ENCODE data around the gene CDK14. TPM values are rescaled to one million over a fixed set of nuclear protein-coding genes. Genes with fewer than 3 reads are reported as not detected.

CDK14 gene
- 10 to 100 TPM; 29.3 to 37.8 (median 33.0) TPM for total RNA-seq

DNA sequence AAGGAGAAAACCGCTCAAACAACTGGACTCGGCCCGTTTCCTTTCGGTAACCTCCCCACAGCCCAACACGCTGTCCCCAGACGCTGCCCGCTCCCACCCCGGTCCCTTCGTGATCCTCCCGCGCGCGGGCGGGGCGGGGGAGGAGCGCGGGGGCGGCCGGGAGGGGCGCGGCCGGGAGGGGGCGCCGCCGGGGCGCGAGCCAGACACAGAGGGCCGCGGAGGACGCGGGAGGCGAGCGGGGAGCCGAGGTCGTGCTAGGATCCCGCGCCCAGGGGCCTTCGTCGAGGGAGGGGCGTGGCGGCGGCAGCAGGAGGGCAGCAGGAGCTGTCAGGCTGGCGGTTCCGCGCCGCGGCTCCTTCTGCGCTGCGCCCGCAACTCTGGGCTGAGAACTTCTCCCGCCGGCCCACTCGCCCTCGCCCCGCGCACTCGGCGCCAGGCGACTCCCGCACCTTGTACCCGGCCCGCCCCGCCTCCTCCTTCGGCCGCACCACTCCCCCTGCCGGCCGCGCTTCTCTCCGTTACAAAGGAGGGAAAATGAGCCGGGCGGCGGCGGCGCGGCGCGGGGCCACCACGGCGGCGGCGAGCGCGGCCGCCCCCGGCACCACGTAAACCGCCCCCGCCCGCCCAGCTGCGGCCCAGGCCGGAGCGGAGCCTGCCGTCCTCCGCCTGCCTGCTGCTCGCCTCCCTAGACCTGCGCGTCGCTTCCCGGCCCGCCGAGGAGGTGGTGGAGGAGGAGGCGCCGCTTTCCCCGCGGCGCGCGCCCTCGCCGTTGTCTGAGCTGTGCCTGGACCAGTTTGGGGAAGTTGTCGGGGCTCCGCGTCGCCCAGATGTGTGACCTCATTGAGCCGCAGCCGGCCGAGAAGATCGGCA, at the start of gene CDK14:
CDK14 (plus strand) TSS at position 521 of the 870 bp plus-strand sequence; CDS start at position 828, 307 bp downstream.
- peak within 1 kb of the TSS; percentile 33 to 70 (median 68) for H3K4me3 ChIP-seq (replicated peaks in 1 of 3)
- H3K27me3 ChIP-seq: no peaks in the 10 kb centered on the region
- intact Hi-C loops (cut with DNase I): no loop called here
- peak; percentile 78 to 79 for DNase-seq
- no peaks in the 10 kb centered on the region for H3K9me3 ChIP-seq
- 0 to 7% methylated on average over 3 to 62 of the region's 118 CpGs for WGBS, 2 donors
- H3K27ac ChIP-seq: peak within 1 kb of the TSS; percentile 43 to 82 (median 82)
- peaks cover 3 to 5% of the 10 kb centered on the region in 2 donors for H3K4me1 ChIP-seq
- peak in 1 of 2 donors; percentile 51 for TF ChIP-seq POLR2A (IDR thresholded peaks at IDR 0.05)
- peak in 3 of 6 experiments; percentile 42 to 61 (median 55) for TF ChIP-seq CTCF (IDR thresholded peaks at IDR 0.05)
- H3K36me3 ChIP-seq: no peaks in the 10 kb centered on the region

DNA sequence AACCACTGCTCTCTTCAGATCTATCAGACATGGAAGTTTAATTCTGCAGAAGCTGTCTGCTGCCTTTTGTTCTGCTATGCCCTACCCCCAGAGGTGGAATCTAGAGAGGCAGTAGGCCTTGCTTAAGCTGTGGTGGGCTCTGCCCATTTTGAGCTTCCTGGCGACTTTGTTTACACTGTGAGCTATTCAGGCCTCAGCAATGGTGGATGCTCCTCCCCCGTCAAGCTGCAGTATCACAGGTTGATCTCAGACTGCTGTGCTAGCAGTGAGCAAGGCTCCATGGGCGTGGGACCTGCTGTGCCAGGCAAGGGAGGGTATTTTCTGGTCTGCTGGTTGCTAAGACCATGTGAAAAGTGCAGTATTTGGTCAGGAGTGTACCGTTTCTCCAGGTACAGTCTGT, 45.1 kb upstream of the CDK14 start:
- H3K27ac ChIP-seq: no peak overlapping the region
- no peaks in the 10 kb centered on the region for H3K9me3 ChIP-seq
- H3K27me3 ChIP-seq: no peaks in the 10 kb centered on the region
- peak; percentile 22 to 23 for DNase-seq
- TF ChIP-seq POLR2A (IDR thresholded peaks at IDR 0.05) (no peak), CTCF (IDR thresholded peaks at IDR 0.05) (no peak)
- H3K4me1 ChIP-seq: no peaks in the 10 kb centered on the region
- intact Hi-C loops (cut with DNase I): no loop called here
- no peaks in the 10 kb centered on the region for H3K36me3 ChIP-seq
- 28 to 58% methylated on average over 4 of the region's 4 CpGs for WGBS, 2 donors
- no peak overlapping the region for H3K4me3 ChIP-seq (replicated peaks in 1 of 3)

GRCh38 chr7:90552521-90552920, 43.6 kb upstream of the CDK14 start:
- H3K27ac ChIP-seq: no peak overlapping the region
- TF ChIP-seq CTCF (IDR thresholded peaks at IDR 0.05) (peak in 2 of 6 experiments; percentile 20 to 25), POLR2A (IDR thresholded peaks at IDR 0.05) (no peak)
- no peak overlapping the region for H3K4me3 ChIP-seq (replicated peaks in 1 of 3)
- no peak for DNase-seq
- WGBS, 2 donors: 85 to 87% methylated on average over 1 of the region's 1 CpG
- H3K36me3 ChIP-seq: no peaks in the 10 kb centered on the region
- no peaks in the 10 kb centered on the region for H3K4me1 ChIP-seq
- H3K27me3 ChIP-seq: no peaks in the 10 kb centered on the region
- intact Hi-C loops (cut with DNase I): no loop called here
- H3K9me3 ChIP-seq: no peaks in the 10 kb centered on the region

DNA sequence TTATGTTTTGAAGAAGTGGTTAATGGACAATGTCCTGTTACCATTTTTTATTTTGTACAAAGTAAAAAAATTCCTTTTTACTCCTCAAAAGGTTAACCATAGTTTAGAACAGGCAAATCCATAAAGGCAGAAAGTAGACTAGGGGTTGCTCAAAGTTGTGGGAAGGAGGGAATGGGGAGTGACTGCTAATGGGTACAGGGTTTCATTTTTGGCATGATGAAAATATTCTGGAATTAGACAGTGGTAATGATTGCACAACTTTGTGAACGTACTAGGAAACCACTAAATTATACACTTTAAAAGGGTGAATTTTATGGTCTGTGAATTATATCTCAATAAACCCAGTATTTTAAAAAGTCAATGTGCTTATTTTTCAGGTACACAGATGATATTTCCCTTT, 35.4 kb upstream of the CDK14 start:
- DNase-seq: no peak
- Histone ChIP-seq H3K27me3 (no peaks in the 10 kb centered on the region), H3K9me3 (no peaks in the 10 kb centered on the region), H3K4me3 (replicated peaks in 1 of 3) (no peak overlapping the region), H3K27ac (no peak overlapping the region), H3K4me1 (no peaks in the 10 kb centered on the region), H3K36me3 (no peaks in the 10 kb centered on the region)
- TF ChIP-seq POLR2A (IDR thresholded peaks at IDR 0.05): no peak
- TF ChIP-seq CTCF (IDR thresholded peaks at IDR 0.05): no peak
- intact Hi-C loops (cut with DNase I): no loop called here
- WGBS, 2 donors: 69 to 71% methylated on average over 1 of the region's 1 CpG

DNA sequence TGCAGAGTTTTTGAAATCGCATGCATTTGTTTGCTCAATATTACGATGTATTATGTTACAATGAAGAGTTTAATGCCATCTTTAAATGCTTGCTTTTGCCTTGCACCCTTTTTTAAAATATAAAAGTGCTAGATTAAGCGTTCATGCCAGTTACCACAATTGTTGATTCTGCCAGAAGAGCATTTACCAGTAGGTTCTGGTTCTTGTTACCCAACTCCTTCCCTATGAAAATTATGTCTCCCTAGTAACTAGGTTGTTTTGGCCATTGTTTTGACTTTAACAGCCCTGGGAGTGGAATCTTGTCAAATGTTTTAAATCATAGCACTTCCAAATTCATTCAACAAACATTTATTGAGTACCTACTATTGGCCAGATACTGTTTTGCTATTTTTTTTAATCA, 32.8 kb upstream of the CDK14 start:
- Histone ChIP-seq H3K9me3 (no peaks in the 10 kb centered on the region), H3K27ac (no peak overlapping the region), H3K4me3 (replicated peaks in 1 of 3) (no peak overlapping the region), H3K27me3 (no peaks in the 10 kb centered on the region), H3K4me1 (no peaks in the 10 kb centered on the region), H3K36me3 (no peaks in the 10 kb centered on the region)
- intact Hi-C loops (cut with DNase I): no loop called here
- TF ChIP-seq POLR2A (IDR thresholded peaks at IDR 0.05) (no peak), CTCF (IDR thresholded peaks at IDR 0.05) (no peak)
- no peak for DNase-seq
- 79 to 85% methylated on average over 3 of the region's 3 CpGs for WGBS, 2 donors
